ENCODE results near the gene OR6N1.

The OR6N1 gene

DNA sequence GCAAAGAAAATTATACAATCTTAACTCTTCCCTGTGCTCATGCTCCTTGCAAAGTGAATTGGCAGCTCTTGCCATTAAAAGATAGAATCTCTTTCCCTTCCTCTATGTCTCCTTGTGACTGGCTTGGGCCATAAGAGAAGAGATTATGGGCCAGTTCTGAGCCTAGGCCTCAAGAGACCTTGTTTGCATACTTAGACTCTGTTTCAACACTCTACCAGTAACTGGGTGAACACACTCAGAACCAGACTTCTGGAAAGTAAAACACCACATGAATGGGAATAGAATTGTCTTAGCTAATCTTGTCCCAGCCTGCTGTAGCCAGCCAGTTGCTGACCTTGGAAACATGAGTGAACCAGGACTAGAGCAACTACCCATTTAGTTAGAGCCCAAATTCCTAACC, 36.1 kb downstream of the OR6N1 start:
- DNase-seq, result no peak

DNA sequence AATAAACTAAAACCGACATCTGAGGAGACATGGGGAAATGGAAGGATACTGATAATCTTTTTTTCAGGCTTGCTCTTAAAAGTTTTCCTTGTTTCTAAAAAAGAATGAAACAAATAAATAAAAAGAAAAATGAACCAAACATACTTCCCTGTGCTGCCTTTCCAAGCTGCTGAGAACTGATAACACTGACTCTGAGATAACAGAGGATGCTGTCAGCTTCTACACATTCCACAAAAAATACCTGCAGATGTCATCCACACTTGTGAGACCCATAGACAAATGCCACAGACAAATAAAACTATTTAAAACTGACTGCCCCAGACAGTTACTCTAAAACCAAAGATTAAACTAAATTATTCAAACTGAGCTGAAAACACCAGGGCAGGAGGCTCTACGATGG, 39.5 kb downstream of the OR6N1 start:
- no peak for DNase-seq

DNA sequence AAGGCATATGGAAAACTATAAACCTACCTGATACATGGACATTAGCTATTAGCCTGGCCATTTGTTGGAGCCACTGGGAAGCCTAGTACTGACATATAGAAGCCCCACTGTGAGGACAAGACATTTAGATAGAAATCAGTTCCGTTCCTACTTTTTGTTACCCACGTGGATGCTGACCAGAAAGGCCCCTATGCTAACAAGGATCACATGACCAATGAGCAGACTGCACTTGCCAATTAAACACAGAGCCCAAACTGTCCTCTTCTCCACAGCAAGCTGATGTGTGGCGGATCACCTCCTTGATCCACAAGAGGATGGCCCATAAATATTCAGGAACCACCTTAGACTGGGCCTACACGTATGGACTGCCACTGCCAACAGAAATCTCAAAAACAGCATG, 40.3 kb downstream of the OR6N1 start:
- no peak for DNase-seq

DNA sequence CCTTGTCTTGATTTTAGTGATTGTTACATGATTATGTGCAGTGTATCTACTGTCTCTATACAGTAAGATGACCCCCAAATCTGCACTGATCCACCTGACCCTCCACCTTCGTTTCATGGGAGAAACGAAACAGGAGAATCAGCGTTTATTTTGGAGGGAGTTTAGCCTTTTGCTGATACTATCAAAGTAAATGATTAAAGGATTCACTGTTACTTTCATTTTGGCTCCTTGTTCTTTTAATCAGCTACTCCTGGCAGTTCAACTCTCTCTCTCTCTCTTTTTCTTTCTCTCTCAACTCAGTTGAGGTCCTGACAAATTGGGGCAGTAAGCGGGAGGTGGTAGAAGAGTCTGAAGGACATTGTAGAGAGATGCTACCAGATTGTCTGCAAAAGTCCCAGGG, 41.5 kb downstream of the OR6N1 start:
- no peak for DNase-seq

DNA sequence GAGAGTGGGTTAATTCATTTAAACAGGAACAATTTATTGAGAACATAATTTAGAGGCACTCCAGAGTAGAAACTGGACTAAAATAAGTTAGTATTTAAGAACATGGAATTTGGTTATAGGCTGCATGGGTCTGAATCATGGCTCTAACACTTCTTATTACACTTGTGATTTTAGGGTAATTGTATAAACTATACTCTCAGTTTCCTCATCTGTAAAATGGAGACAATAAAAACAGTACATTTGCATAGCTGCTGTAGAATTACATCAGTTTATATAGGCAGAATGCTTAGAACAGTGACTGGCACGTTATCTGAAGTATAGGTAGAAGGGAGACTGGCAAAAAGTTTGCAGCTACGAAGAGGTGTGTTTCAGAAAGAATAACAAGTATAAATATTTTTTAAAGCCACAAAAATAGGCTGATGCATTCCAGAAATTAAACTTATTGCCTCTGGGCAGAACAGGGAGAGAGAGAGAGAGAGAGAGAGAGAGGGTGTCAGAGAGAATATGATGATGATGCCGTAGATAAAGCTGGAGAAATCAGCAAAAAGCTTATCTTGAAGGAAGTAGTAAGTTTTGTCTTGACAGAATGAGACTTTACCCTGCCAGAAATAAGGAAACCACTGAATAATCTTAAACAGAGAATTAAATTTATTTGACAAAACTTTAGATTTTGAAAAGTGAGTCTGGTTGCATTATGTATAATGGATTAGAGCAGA, 43.3 kb downstream of the OR6N1 start:
- no peak for DNase-seq

DNA sequence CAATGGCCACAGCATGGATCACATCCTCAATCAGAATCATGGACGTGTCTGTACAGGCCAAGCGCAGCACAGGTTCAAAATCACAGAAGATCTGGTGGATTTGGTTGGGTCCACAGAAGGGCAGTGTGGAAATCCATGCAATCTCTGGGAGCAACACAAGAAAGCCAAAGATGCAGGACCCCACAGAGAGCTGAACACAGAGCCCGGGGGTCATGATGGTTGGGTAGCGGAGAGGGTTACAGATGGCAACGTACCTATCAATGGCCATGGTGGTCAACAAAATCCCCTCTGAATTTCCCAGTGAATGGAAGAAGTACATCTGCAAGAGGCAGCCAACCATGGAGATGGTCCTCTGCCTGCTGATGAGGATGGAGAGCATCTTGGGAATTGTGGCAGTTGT, 47.6 kb downstream of the OR6N1 start:
- no peak for DNase-seq

DNA sequence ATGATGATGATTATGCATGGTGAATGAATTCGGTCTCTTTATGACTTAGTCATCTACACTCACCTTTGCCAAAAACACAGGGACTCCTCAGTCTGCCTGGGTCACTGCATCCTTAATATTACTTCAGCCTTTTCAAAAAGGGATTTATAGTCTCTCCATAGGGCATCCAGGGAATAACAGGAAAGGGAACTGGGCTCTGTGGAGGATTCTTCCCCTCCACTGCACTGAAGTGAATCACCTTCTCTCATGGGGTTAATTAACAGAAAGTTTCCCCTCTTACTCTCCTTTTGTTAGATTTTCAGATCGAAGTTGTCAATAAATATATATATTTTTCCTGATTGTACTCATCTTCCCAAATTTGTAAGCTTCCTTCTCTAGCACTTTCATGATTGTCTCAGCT, 51.4 kb downstream of the OR6N1 start, which contains the start of gene OR6K3:
Gene OR6K3, minus strand, starts transcription at position 101 of the 400 bp plus-strand sequence. CDS start 2,605 bp downstream, outside the sequence.
- no peak for DNase-seq

DNA sequence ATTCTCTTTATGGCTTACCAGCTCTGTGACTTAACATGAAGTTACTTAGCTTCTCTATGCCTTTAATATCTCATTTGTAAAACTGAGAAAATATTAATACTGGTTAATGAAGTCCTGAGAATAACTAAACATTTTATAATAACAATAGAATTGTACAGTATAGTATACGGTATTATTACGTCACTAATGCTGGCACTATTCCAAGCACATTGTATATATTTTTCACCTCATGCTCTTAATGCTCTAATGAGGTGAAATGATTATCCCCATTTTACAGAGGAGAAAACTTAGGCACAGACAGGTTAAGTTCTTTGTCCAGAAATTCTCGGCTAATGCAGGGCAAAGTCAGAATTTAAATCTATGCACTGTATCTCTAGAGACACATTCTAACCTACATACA, 52.3 kb downstream of the OR6N1 start:
- DNase-seq, result no peak

DNA sequence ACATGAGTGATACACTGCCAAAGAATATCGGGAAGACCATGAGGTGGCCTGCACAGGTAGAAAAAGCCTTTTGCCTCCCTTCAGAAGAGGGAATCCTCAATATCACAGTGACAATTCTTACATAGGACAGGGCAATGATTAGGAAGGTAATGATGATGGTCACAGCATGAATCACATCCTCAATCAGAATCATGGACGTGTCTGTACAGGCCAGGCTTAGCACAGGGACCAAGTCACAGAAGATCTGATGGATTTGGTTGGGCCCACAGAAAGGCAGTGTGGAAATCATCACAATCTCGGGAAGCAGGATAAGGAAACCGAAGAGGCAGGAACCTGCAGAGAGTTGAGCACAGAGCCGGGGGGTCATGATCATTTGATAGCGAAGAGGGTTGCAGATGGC, 54.7 kb downstream of the OR6N1 start:
- DNase-seq, result no peak

DNA sequence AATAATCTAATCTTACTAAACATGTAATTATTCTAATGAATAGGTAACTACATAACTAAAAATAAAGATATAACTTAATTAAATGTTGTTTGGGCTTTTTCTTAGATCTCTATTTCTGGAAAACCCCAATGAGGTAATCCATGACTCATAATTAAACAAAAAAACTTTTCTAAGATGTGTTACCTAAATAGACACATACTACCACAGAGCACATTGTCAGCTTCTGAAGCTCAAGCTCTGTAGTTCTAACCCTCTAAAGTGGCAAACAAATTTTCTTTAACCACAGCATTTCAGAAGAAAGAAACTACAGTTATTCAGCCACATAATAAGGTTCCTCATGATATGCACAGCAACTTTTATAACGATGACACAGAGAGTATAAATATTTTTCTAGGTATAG, 55.7 kb downstream of the OR6N1 start:
- no peak for DNase-seq

DNA sequence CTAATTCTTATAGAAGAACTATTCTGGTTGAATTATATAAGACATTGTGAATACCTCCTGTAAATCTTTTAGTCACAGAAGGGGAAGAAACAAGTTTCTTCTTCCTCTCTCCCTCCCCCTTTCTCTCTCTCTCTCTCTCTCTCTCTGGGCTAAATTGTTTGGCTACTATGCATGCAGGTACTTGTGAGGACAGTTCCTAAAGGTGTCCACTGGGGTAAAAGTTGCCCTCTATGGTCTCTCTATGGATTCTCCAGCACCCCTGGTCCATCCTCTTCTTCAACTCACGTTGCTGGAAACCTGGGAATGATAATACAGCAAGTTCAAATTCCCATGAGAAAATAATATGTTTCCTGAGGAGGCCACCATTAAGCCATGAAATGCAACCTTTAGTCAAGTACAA, 57.2 kb downstream of the OR6N1 start:
- DNase-seq, result no peak

Data from NCI-H2171 treated with DMSO at 0.1 percent for 48 hours (cell line).